Keratinocyte (primary cell): ENCODE data around the gene LIPT1. TPM values are rescaled to one million over a fixed set of nuclear protein-coding genes. Genes with fewer than 3 reads are reported as not detected.
"Not testable (repeated sequence)": the region's sequence is repeated elsewhere in the genome, so short reads cannot be mapped to it uniquely, and the experiment has no call there.

ENCODE experiments used
- DNase-seq: peaks from one replicate; pipeline ENCODE4 v3.0.0-alpha.2; 2011; ENCODE audit warnings: low read depth, missing footprints, low spot score
- FAIRE-seq: peaks from 2 replicates; lab custom pipeline; 2011; peaks lifted over from hg19 to GRCh38; lab: Jason Lieb, UNC
- H2AFZ ChIP-seq: 2 replicates; pipeline ENCODE4 v1.6.0; 2012; ENCODE audit warnings: low read length, control low read depth, inconsistent platforms; ENCODE audit not compliant: control insufficient read depth
- H3K27ac ChIP-seq: 2 replicates; pipeline ENCODE4 v1.5.1; 2011; ENCODE audit warnings: low read length; ENCODE audit not compliant: control insufficient read depth, insufficient read depth
- H3K27me3 ChIP-seq: 3 replicates; pipeline ENCODE4 v1.6.0; 2011; ENCODE audit warnings: low read length; ENCODE audit not compliant: control insufficient read depth, insufficient read depth; ENCODE audit errors: extremely low read depth
- H3K36me3 ChIP-seq, 2 experiments: 2 replicates in 1 of 2; 3 replicates in 1 of 2; pipeline ENCODE4 v1.5.1; 2011; ENCODE audit warnings: low read length in 2 of 2, mild to moderate bottlenecking in 1 of 2; ENCODE audit not compliant: control insufficient read depth in 2 of 2, insufficient read depth in 2 of 2; ENCODE audit errors: extremely low read depth in 1 of 2
- H3K4me1 ChIP-seq: 3 replicates; pipeline ENCODE4 v1.5.1; 2011; ENCODE audit warnings: low read length; ENCODE audit not compliant: control insufficient read depth, insufficient read depth; ENCODE audit errors: extremely low read depth
- H3K4me2 ChIP-seq: 3 replicates; pipeline ENCODE4 v1.6.0; 2011; ENCODE audit warnings: low read depth, low read length; ENCODE audit not compliant: control insufficient read depth, insufficient read depth; ENCODE audit errors: extremely low read depth
- H3K4me3 ChIP-seq, 3 experiments: fragments of 200-600 bp in 1 of 3; sonication (generic) in 1 of 3; 2 replicates in 2 of 3; 3 replicates in 1 of 3; pipeline ENCODE4 v1.5.1; 2011 to 2016; ENCODE audit warnings: low read length in 3 of 3, mild to moderate bottlenecking in 3 of 3, control low read depth in 2 of 3, inconsistent platforms in 1 of 3, low read depth in 1 of 3, mixed read lengths in 1 of 3, mixed run types in 1 of 3, moderate library complexity in 1 of 3; ENCODE audit not compliant: control insufficient read depth in 2 of 3, insufficient read depth in 2 of 3; ENCODE audit errors: extremely low read depth in 1 of 3
- H3K79me2 ChIP-seq: 2 replicates; pipeline ENCODE4 v1.6.0; 2012; ENCODE audit warnings: low read length; ENCODE audit not compliant: control insufficient read depth, insufficient read depth
- H3K9ac ChIP-seq: 3 replicates; pipeline ENCODE4 v1.6.0; 2011; ENCODE audit warnings: low read length; ENCODE audit not compliant: control insufficient read depth, insufficient read depth; ENCODE audit errors: extremely low read depth
- H3K9me1 ChIP-seq: 3 replicates; pipeline ENCODE4 v1.6.0; 2011; ENCODE audit warnings: low read length; ENCODE audit not compliant: control insufficient read depth, insufficient read depth; ENCODE audit errors: extremely low read depth
- H3K9me3 ChIP-seq: 2 replicates; pipeline ENCODE4 v1.5.1; 2012; ENCODE audit warnings: low read depth, low read length; ENCODE audit not compliant: control insufficient read depth
- H4K20me1 ChIP-seq: 3 replicates; pipeline ENCODE4 v1.6.0; 2011; ENCODE audit warnings: low read length; ENCODE audit not compliant: control insufficient read depth, insufficient read depth; ENCODE audit errors: extremely low read depth
- EZH2 ChIP-seq: IDR thresholded peaks from one replicate; pipeline ENCODE4 v1.6.1; 2012; ENCODE audit warnings: inconsistent platforms, mild to moderate bottlenecking, low read length, moderate library complexity
- dilution Hi-C: fragments of 300-500 bp; cut with MboI; formaldehyde crosslinking; loops from one replicate; pipeline ENCODE4 v1.7.0; 2020; ENCODE audit warnings: low sequenced_read_pairs; ENCODE audit not compliant: extremely low pct_ligation_motif_present
- polyA plus RNA-seq, 5 experiments: library from polyadenylated mRNA; depleted of rRNA in 3 of 5; stranded (reverse) in 3 of 5; stranded (forward) in 1 of 5; unstranded in 1 of 5; fragments of >200 nt; gene quantifications; 1 replicate in 1 of 5; 2 replicates in 3 of 5; 3 replicates in 1 of 5; pipeline versions ENCODE4 v1.2.1 to v1.2.3, GENCODE V29; 2011 to 2012; ENCODE audit warnings: missing spikeins in 2 of 5, low read depth in 1 of 5, low replicate concordance in 1 of 5
- TF ChIP-seq, protein P1 (sequence below), 3 experiments: IDR thresholded peaks in 1 of 3; conservative IDR thresholded peaks in 1 of 3; optimal IDR thresholded peaks in 1 of 3; 2 replicates in 2 of 3; 3 replicates in 1 of 3; pipeline versions ENCODE3 to v1.5.1; 2011; ENCODE audit warnings: low read length in 3 of 3, mild to moderate bottlenecking in 3 of 3, moderate library complexity in 2 of 3, control low read depth in 1 of 3, inconsistent platforms in 1 of 3; ENCODE audit not compliant: insufficient read depth in 2 of 3; ENCODE audit errors: extremely low read depth in 1 of 3

LIPT1 gene
- polyA plus RNA-seq, 1 donor (not counting 4 experiments of a cell fraction or from before 2014, with no cell fraction given) = 4.9 TPM

DNA sequence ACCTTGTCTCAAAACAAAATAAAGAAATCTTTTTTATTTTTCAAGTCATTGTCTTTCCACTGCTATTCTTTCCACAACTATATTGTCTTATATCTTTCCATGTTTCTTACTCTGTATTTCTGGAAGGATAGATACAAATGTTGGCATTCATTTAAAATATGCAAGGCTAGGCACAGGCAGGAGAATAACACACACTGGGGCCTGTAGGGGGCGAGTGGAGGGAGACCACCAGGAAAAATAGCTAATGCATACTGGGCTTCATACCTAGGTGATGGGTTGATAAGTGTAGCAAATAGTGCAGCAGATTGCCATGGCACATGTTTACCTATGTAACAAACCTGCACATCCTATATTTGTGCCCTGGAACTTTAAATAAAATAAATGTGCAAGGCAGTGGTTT lies 35.8 kb downstream of the LIPT1 start:
- DNase-seq (no peak), FAIRE-seq (no peak)
- H3K36me3 ChIP-seq = peaks cover 8 to 9% of the 10 kb centered on the region in 2 experiments
- no peaks in the 10 kb centered on the region for H3K27me3 ChIP-seq
- no peaks in the 10 kb centered on the region for H3K9me1 ChIP-seq
- no peaks in the 10 kb centered on the region for H3K4me1 ChIP-seq
- H3K27ac ChIP-seq = no peak overlapping the region
- no peak overlapping the region for H3K4me2 ChIP-seq
- H3K79me2 ChIP-seq = peaks cover 44% of the 10 kb centered on the region
- H2AFZ ChIP-seq = no peak overlapping the region
- dilution Hi-C loops = no loop called here
- no peak for TF ChIP-seq EZH2
- TF ChIP-seq, protein P1, sequence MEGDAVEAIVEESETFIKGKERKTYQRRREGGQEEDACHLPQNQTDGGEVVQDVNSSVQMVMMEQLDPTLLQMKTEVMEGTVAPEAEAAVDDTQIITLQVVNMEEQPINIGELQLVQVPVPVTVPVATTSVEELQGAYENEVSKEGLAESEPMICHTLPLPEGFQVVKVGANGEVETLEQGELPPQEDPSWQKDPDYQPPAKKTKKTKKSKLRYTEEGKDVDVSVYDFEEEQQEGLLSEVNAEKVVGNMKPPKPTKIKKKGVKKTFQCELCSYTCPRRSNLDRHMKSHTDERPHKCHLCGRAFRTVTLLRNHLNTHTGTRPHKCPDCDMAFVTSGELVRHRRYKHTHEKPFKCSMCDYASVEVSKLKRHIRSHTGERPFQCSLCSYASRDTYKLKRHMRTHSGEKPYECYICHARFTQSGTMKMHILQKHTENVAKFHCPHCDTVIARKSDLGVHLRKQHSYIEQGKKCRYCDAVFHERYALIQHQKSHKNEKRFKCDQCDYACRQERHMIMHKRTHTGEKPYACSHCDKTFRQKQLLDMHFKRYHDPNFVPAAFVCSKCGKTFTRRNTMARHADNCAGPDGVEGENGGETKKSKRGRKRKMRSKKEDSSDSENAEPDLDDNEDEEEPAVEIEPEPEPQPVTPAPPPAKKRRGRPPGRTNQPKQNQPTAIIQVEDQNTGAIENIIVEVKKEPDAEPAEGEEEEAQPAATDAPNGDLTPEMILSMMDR (optimal IDR thresholded peaks at IDR 0.05 in 1 of 3, IDR thresholded peaks at IDR 0.05 in 1 of 3, conservative IDR thresholded peaks at IDR 0.05 in 1 of 3; ENCODE audit: extremely low read depth in 1 of 3, insufficient read depth in 2 of 3, low read length in 3 of 3) = peak in 1 of 3 experiments; percentile 4
- no peak overlapping the region for H3K9ac ChIP-seq
- no peak overlapping the region for H3K4me3 ChIP-seq
- H3K9me3 ChIP-seq = no peaks in the 10 kb centered on the region
- peaks cover 4% of the 10 kb centered on the region for H4K20me1 ChIP-seq

DNA sequence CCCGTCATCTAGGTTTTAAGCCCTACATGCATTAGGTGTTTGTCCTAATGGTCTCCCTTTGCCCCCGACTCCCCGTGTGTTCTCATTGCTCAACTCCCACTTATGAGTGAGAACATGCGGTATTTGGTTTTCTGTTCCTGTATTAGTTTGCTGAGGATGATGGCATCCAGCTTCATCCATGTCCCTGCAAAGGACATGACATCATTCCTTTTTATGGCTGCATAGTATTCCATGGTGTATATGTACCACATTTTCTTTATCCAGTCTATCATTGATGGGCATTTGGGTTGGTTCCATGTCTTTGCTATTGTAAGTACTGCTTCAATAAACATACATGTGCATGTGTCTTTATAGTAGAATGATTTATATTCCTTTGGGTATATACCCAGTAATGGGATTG lies 37.6 kb downstream of the LIPT1 start:
- H3K27ac ChIP-seq, H4K20me1 ChIP-seq, H3K9me1 ChIP-seq, H2AFZ ChIP-seq, H3K36me3 ChIP-seq, H3K4me2 ChIP-seq, FAIRE-seq, dilution Hi-C loops, H3K9me3 ChIP-seq, H3K27me3 ChIP-seq, DNase-seq, H3K9ac ChIP-seq, H3K4me3 ChIP-seq, H3K4me1 ChIP-seq: not testable (repeated sequence)
- H3K79me2 ChIP-seq = peaks cover 28% of the 10 kb centered on the region
